ENCODE measurements around the gene NTM.

Gene NTM

GRCh38 chr11:131824771-131825170 is 454.4 kb downstream of the NTM start:
- no peak for DNase-seq (ENCODE audit: low read depth)

- no peak for DNase-seq (ENCODE audit: low read depth)
Observed at GRCh38 chr11:131827430-131827829, 457.0 kb downstream of the NTM start.

- DNase-seq (ENCODE audit: low read depth), result no peak
Observed at GRCh38 chr11:131829725-131830124, 459.3 kb downstream of the NTM start.

GRCh38 chr11:131832079-131832478 is 461.7 kb downstream of the NTM start:
- no peak for DNase-seq (ENCODE audit: low read depth)

- DNase-seq (ENCODE audit: low read depth), result no peak
Observed at GRCh38 chr11:131833366-131833765, 463.0 kb downstream of the NTM start.

- DNase-seq (ENCODE audit: low read depth), result no peak
Observed at GRCh38 chr11:131837562-131837961, 467.1 kb downstream of the NTM start.

- DNase-seq (ENCODE audit: low read depth), result no peak
Observed at GRCh38 chr11:131838016-131838415, 467.6 kb downstream of the NTM start.

- no peak for DNase-seq (ENCODE audit: low read depth)
Observed at GRCh38 chr11:131839326-131839725, 468.9 kb downstream of the NTM start.

GRCh38 chr11:131840545-131840944 is 470.1 kb downstream of the NTM start:
- DNase-seq (ENCODE audit: low read depth), result no peak

- DNase-seq (ENCODE audit: low read depth), result no peak
Observed at GRCh38 chr11:131841028-131841427, 470.6 kb downstream of the NTM start.

GRCh38 chr11:131841925-131842635 is 471.7 kb downstream of the NTM start:
- no peak for DNase-seq (ENCODE audit: low read depth)

GRCh38 chr11:131845255-131845654 is 474.8 kb downstream of the NTM start:
- DNase-seq (ENCODE audit: low read depth), result no peak

- no peak for DNase-seq (ENCODE audit: low read depth)
Observed at GRCh38 chr11:131849485-131849884, 479.1 kb downstream of the NTM start.

- no peak for DNase-seq (ENCODE audit: low read depth)
Observed at GRCh38 chr11:131850507-131850906, 480.1 kb downstream of the NTM start.

- DNase-seq (ENCODE audit: low read depth), result no peak
Observed at GRCh38 chr11:131851964-131852755, 481.7 kb downstream of the NTM start.

- no peak for DNase-seq (ENCODE audit: low read depth)
Observed at GRCh38 chr11:131852757-131853156, 482.3 kb downstream of the NTM start.

GRCh38 chr11:131854391-131854790 is 484.0 kb downstream of the NTM start:
- DNase-seq (ENCODE audit: low read depth), result no peak

GRCh38 chr11:131855320-131855719 is 484.9 kb downstream of the NTM start:
- no peak for DNase-seq (ENCODE audit: low read depth)

GRCh38 chr11:131857246-131857645 is 486.8 kb downstream of the NTM start:
- DNase-seq (ENCODE audit: low read depth), result no peak

- no peak for DNase-seq (ENCODE audit: low read depth)
Observed at GRCh38 chr11:131858505-131858904, 488.1 kb downstream of the NTM start.

- no peak for DNase-seq (ENCODE audit: low read depth)
Observed at GRCh38 chr11:131859538-131860210, 489.3 kb downstream of the NTM start.

- no peak for DNase-seq (ENCODE audit: low read depth)
Observed at GRCh38 chr11:131864228-131864627, 493.8 kb downstream of the NTM start.

GRCh38 chr11:131865860-131866259 is 495.4 kb downstream of the NTM start:
- no peak for DNase-seq (ENCODE audit: low read depth)
